Sigmoid colon (tissue), 3 donors: ENCODE results near the gene TPSB2.

Experiments used
- POLR2A ChIP-seq, 2 donors: fragments of 450-650 bp; IDR thresholded peaks; one replicate each; pipeline ENCODE4 v1.6.1; 2016; ENCODE audit warnings: antibody characterized with exemption in 2 of 2, mild to moderate bottlenecking in 2 of 2, moderate library complexity in 2 of 2
- TF ChIP-seq, protein P1 (sequence below), 4 experiments: fragments of 450-650 bp in 3 of 4; fragments of 200-600 bp in 1 of 4; IDR thresholded peaks; one replicate each; pipeline ENCODE4 v1.5.1; 2016 to 2019; ENCODE audit warnings: antibody characterized with exemption in 4 of 4, mild to moderate bottlenecking in 3 of 4, moderate library complexity in 2 of 4

DNA sequence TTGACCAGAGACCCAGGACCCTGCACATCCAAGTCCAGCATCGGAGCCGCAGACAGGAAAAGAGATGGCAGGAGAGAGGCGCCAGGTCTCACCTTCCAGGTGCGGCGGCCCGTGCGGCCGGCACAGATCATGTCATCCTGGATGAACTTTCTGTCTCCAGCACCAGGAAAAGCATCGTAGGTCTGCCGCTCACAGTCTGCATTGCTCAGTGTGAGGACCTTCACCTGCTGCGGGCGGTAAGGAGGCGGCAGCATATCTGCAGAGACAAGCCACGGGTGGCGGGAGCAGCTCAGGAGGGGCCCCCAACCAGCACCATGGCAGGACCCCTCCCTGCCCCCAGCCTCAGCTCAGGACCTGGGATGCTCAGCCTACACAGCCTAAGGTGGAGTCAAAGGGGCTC, 43.8 kb upstream of the TPSB2 start:
- no peak for TF ChIP-seq POLR2A (IDR thresholded peaks at IDR 0.05)
- TF ChIP-seq, protein P1, sequence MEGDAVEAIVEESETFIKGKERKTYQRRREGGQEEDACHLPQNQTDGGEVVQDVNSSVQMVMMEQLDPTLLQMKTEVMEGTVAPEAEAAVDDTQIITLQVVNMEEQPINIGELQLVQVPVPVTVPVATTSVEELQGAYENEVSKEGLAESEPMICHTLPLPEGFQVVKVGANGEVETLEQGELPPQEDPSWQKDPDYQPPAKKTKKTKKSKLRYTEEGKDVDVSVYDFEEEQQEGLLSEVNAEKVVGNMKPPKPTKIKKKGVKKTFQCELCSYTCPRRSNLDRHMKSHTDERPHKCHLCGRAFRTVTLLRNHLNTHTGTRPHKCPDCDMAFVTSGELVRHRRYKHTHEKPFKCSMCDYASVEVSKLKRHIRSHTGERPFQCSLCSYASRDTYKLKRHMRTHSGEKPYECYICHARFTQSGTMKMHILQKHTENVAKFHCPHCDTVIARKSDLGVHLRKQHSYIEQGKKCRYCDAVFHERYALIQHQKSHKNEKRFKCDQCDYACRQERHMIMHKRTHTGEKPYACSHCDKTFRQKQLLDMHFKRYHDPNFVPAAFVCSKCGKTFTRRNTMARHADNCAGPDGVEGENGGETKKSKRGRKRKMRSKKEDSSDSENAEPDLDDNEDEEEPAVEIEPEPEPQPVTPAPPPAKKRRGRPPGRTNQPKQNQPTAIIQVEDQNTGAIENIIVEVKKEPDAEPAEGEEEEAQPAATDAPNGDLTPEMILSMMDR (IDR thresholded peaks at IDR 0.05): no peak
